NCI-H2227 (cell line): ENCODE data around the gene TRIM60.
A peak's percentile ranks its signal among the peaks of the same experiment; 100 is the strongest.
"Not testable (repeated sequence)": the region's sequence is repeated elsewhere in the genome, so short reads cannot be mapped to it uniquely, and the experiment has no call there.

ENCODE experiments used
- DNase-seq: peaks from one replicate; lab custom pipeline; 2025; ENCODE audit not compliant: unreplicated experiment; lab: John Stamatoyannopoulos, UW

Gene TRIM60

DNA sequence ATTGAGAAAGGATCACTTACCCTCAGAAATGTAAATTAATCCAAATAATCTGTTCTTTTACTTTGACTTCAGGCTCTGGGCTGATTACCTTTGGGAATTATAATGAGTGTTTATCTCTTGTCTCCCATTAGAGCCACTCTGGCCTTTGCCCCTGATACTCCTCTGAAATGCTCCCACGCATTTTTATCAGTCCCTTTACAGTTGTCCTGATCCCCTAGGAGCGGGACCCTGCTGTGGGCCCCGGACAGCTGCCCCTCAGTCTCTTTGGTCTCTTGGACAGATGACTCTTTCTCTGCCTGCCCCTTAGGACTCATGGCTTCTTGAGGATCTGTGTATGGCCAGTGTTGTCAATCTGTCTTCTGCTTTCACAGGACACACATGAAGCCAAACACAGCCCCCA is 20.8 kb downstream of the TRIM60 start:
- no peak for DNase-seq

DNA sequence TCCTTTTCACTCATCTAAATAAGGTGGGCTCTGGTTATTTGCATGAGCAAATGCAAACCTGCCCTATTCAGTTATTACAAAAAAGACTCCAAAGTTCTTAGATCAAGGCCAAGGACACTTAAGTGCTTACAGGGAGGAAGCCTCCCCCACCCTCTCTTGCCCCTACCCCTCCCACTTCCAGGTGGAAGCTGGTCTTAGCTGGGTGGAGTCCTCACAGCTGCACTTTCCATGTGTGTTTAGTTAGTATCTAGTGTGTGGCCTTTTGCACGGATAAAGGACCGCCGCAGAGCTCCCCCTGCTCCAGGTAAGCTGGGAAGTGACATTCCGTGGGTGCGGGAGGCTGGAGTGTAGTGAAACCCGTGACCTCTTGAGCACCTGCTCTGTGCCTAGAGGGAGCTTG is 21.8 kb downstream of the TRIM60 start, which contains the start of gene TRIM75:
Gene TRIM75 (plus strand): TSS at position 222 of the 400 bp plus-strand sequence. CDS start 5,282 bp downstream, outside the sequence.
- DNase-seq, result no peak

DNA sequence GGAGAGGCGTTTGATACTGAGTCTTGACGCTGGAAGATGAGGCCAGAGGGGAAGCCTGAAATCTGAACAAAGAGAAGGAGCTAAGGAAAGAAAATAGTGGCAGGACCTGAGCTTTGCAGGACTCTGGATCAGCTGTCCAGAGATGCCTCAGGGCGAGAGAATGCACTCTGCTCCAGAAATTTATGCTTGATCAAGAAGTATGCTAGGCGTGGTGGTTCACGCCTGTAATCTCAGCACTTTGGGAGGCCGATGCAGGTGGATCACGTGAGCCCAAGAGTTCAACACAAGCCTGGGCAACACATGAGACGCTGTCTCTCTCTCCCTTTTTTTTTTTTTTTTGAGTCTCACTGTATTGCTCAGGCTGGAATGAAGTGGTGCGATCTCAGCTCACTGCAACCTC is 23.8 kb downstream of the TRIM60 start:
- DNase-seq, result no peak

DNA sequence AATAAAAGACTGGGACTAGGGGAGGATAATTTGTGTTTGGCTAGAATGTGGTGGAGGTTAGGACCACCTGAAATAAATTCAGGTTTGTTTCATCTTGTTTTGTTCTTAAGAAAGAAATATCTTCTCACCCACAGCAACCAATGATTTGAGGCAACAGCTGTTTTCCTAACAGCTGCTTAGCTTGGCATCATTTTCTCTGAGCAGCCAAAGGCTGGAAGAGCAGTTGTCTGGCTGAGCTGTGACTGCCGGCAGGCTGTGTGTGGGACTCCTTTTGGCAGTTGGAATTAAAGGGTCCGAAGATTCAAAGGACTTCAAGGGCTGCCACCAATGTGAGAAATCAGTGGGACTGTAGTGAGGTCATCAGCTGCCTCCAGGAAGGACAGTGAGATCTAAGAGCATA is 26.9 kb downstream of the TRIM60 start:
- DNase-seq, result no peak

DNA sequence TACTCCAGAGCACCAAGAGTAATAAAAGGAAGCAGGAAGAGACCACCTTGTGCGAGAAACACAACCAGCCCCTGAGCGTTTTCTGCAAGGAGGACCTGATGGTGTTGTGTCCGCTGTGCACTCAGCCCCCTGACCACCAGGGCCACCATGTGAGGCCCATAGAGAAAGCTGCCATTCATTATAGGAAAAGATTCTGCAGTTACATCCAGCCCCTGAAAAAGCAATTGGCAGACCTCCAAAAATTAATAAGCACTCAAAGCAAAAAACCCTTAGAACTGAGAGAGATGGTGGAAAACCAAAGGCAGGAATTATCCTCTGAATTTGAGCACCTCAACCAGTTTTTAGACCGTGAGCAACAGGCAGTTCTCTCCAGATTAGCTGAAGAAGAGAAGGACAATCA is 27.6 kb downstream of the TRIM60 start:
- peak; percentile 62 for DNase-seq

DNA sequence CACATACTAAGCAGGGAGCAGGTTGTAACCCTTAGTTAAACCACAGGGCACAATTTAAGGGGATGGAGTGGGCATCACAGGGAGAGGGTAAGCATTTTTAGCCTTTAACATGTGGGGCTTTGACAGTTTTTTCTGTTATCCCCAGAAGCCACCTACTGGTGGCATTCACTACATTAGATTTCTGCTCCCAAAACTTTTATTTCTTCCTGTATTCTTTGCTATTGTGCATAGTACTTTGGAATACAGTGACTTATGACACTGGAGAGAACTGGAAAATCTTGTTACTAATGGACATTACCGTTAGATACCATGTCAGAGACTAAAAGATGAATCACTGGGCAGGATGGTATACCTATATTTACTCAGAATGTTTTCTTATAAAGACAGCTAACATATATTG is 29.1 kb downstream of the TRIM60 start:
- DNase-seq, result no peak

DNA sequence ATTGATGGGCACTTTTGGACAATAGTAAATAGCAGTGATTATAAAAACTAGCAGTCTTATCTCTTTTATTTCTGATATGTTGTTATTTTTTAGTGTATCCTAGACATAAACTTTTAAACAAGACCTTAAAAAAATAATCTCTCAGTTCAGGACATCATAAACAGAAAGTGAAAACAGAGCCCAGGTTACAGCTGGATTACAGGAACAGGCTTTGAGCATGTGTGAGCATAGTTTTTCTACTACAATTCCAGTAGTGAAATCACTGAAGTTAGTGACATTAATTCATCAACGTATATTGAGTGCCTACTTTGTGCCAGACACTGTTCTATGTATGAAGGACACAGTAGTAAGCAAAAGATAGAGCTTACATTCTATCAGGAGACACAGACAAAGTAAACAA is 38.8 kb downstream of the TRIM60 start:
- no peak for DNase-seq

DNA sequence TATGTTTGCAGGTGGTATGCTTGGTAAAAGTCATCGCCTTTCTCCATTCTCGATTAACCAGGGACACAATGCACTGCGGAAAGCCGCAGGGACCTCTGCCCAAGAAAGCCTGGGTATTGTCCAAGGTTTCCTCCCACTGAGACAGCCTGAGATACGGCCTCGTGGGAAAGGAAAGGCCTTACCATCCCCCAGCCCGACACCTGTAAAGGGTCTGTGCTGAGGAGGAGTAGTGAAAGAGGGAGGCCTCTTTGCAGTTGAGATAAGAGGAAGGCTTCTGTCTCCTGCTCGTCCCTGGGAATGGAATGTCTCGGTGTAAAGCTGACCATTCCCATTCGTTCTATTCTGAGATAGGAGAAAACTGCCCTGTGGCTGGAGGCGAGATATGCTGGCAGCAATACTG is 41.5 kb downstream of the TRIM60 start:
- not testable (repeated sequence) for DNase-seq

DNA sequence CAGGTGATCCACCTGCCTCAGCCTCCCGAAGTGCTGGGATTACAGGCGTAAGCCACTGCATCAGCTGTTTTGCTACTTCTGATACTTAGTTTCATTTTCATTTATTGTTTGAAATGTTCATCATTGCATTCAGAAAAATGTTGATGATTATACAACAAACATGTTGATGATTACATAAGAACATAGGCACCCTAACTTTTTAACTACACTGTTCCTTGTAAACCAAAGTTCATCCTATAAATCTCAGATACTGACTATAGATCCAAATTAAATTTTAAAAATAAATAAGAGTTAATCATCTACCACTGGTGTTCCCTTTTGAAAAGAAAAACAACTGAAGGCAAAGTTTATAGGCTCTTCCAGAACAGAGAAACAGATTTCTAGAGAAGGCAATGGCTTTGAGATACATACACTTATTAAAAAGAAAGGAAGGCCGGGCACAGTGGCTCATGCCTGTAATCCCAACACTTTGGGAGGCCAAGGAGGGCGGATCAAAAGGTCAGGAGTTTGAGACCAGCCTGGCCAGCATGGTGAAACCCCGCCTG is 45.3 kb downstream of the TRIM60 start:
- DNase-seq, result no peak

DNA sequence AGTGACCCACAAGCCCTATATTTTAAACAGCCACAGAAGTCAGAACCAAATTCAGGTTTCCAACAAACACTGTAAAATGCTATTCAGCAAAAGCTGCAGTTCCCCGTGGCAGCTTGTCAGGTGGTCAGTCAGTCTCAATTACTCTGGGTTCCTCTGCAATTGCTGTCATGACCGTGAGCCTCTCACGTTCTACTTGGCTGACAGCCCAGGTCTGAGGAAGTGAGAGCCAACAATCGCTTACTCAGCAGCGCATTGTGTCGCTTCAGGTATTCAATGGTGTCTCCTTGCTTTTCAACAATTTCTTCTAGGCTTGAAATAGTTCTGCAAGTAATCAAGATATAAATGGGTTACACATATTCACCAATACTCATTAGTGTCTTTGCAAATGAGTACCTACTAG is 47.7 kb downstream of the TRIM60 start:
- peak; percentile 61 for DNase-seq

DNA sequence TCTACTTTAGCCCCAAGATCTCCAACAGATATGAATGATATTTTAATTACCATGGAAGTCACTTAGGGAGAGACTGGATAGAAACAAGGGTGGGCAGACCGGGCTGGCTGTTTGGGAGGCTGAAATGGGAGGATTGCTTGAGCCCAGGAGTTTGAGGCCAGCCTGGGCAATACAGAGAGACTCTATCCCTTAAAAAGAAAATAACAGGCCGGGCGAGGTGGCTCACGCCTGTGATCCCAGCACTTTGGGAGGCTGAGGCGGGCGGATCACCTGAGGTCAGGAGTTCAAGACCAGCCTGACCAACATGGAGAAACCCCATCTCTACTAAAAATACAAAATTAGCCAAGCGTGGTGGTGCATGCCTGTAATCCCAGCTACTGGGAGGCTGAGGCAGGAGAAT is 53.0 kb downstream of the TRIM60 start:
- not testable (repeated sequence) for DNase-seq

DNA sequence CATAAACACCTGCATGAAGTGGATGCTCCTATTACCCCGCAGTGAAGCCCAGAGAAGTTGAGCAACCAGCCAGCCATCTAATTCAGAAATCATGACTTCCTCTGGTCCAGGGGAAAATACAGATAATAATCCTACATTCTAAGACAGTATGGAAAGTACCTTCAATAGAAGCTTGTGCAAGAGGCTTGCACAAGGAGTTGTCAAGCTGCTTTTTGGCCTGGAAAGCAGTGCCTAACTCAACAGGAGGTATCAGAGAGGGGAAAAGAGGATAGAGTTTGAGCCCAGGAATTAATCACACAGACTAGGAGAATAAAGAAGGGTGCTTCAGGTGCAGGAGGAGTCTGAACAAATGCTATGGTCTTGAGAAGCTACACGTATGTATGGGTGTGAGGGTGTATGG is 54.1 kb downstream of the TRIM60 start:
- no peak for DNase-seq

DNA sequence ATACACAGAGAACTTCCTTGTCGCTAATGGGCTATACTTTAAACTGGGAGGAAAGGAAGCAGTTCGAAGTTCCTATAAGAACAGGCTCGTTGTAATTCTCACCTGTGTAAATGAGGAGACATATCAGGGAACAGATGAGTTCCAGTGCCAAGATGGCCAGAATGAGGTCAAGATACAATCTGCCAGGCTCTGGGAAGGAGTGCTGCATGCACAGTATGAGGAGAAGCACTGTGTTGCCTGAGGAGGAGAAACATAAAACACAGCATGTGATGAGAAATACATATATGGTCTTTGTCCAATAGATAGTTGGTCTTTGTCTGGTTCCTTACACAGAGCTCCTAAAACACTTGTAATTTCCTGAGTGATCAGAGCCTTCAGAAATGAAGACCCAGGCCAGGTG is 56.6 kb downstream of the TRIM60 start:
- no peak for DNase-seq
